Uterus (tissue), 4 donors: Measurements from ENCODE around the gene SHC4. TPM values are rescaled to one million over a fixed set of nuclear protein-coding genes. Genes with fewer than 3 reads are reported as not detected.
A peak's percentile ranks its signal among the peaks of the same experiment; 100 is the strongest.

Source experiments
- DNase-seq, 2 donors: peaks; one replicate each; pipeline ENCODE4 v3.0.0-alpha.2; 2019 to 2020
- H3K27ac ChIP-seq, 2 donors: fragments of 200-600 bp; sonication (generic); 1 replicate in 1 of 2; 2 replicates in 1 of 2; pipeline ENCODE4 v1.5.1; 2016 to 2018
- H3K27me3 ChIP-seq, 2 donors: fragments of 200-600 bp; sonication (generic); one replicate each; pipeline ENCODE4 v1.5.1; 2018 to 2019; ENCODE audit warnings: control low read depth in 1 of 2
- H3K36me3 ChIP-seq, 2 donors: fragments of 200-600 bp; sonication (generic); one replicate each; pipeline ENCODE4 v1.5.1; 2019; ENCODE audit warnings: control low read depth in 1 of 2
- H3K4me1 ChIP-seq, 2 donors: fragments of 200-600 bp; sonication (generic); one replicate each; pipeline ENCODE4 v1.5.1; 2018 to 2019; ENCODE audit warnings: control low read depth in 1 of 2
- H3K4me3 ChIP-seq, 2 donors: fragments of 200-600 bp; sonication (generic); 1 replicate in 1 of 2; 2 replicates in 1 of 2; pipeline ENCODE4 v1.5.1; 2018 to 2019; ENCODE audit warnings: mild to moderate bottlenecking in 1 of 2
- H3K9me3 ChIP-seq, 2 donors: fragments of 200-600 bp; sonication (generic); one replicate each; pipeline ENCODE4 v1.5.1; 2019; ENCODE audit warnings: control low read depth in 1 of 2
- CTCF ChIP-seq, 4 experiments: fragments of 200-600 bp in 2 of 4; fragments of 450-650 bp in 2 of 4; sonication (generic) in 2 of 4; IDR thresholded peaks; one replicate each; pipeline ENCODE4 v1.5.1; 2016 to 2019; ENCODE audit warnings: antibody characterized with exemption in 4 of 4, mild to moderate bottlenecking in 2 of 4, moderate library complexity in 1 of 4
- POLR2A ChIP-seq, 2 donors: fragments of 450-650 bp; IDR thresholded peaks; one replicate each; pipeline ENCODE4 v1.6.1; 2016; ENCODE audit warnings: antibody characterized with exemption in 2 of 2, mild to moderate bottlenecking in 1 of 2, moderate library complexity in 1 of 2
- intact Hi-C: fragments of 100-400 bp; cut with DNase I; formaldehyde crosslinking; loops from one replicate; pipeline ENCODE4 v1.15.1; 2023; ENCODE audit warnings: low total_unique reads
- total RNA-seq, 4 donors: library from RNA; depleted of rRNA in 3 of 4; stranded (reverse); fragments of >200 nt in 3 of 4; gene quantifications; one replicate each; pipeline versions ENCODE4 v1.1.0 to v1.2.4, GENCODE V29; 2014 to 2023
- donor health status: DM: yes; HTN: yes; CAD: no.

Gene SHC4
- total RNA-seq, 4 donors from 2014 or later = 0.88 to 6.8 (median 5.0) TPM; not detected in 1

GRCh38 chr15:48967336-48967735 is 3.6 kb upstream of the SHC4 start:
- no peak overlapping the region for H3K27ac ChIP-seq
- H3K4me1 ChIP-seq = no peaks in the 10 kb centered on the region
- intact Hi-C loops = no loop called here
- no peak for TF ChIP-seq CTCF (IDR thresholded peaks at IDR 0.05)
- no peak for DNase-seq
- no peaks in the 10 kb centered on the region for H3K9me3 ChIP-seq
- no peaks in the 10 kb centered on the region for H3K36me3 ChIP-seq
- H3K4me3 ChIP-seq = no peak overlapping the region
- no peaks in the 10 kb centered on the region for H3K27me3 ChIP-seq

GRCh38 chr15:48966595-48967301 is 3.0 kb upstream of the SHC4 start:
- intact Hi-C loops = no loop called here
- Histone ChIP-seq H3K9me3 (no peaks in the 10 kb centered on the region), H3K27ac (no peak overlapping the region), H3K36me3 (no peaks in the 10 kb centered on the region), H3K27me3 (no peaks in the 10 kb centered on the region), H3K4me3 (no peak overlapping the region), H3K4me1 (no peaks in the 10 kb centered on the region)
- DNase-seq = no peak
- TF ChIP-seq POLR2A (IDR thresholded peaks at IDR 0.05) = no peak
- TF ChIP-seq CTCF (IDR thresholded peaks at IDR 0.05) = no peak

GRCh38 chr15:48965972-48966371 is 2.3 kb upstream of the SHC4 start:
- Histone ChIP-seq H3K27me3 (no peaks in the 10 kb centered on the region), H3K27ac (no peak overlapping the region), H3K4me3 (no peak overlapping the region), H3K36me3 (no peaks in the 10 kb centered on the region), H3K4me1 (no peaks in the 10 kb centered on the region), H3K9me3 (no peaks in the 10 kb centered on the region)
- no peak for DNase-seq
- intact Hi-C loops = no loop called here
- TF ChIP-seq POLR2A (IDR thresholded peaks at IDR 0.05) (no peak), CTCF (IDR thresholded peaks at IDR 0.05) (no peak)

GRCh38 chr15:48964898-48965297 is 1.2 kb upstream of the SHC4 start:
- intact Hi-C loops = no loop called here
- Histone ChIP-seq H3K4me3 (no peak overlapping the region), H3K9me3 (no peaks in the 10 kb centered on the region), H3K36me3 (no peaks in the 10 kb centered on the region), H3K27me3 (no peaks in the 10 kb centered on the region), H3K4me1 (no peaks in the 10 kb centered on the region), H3K27ac (no peak overlapping the region)
- no peak for DNase-seq
- TF ChIP-seq POLR2A (IDR thresholded peaks at IDR 0.05) (no peak), CTCF (IDR thresholded peaks at IDR 0.05) (no peak)

GRCh38 chr15:48962662-48963523 is 826 bp downstream of the SHC4 start:
- Histone ChIP-seq H3K4me1 (no peaks in the 10 kb centered on the region), H3K27me3 (no peaks in the 10 kb centered on the region), H3K9me3 (no peaks in the 10 kb centered on the region), H3K27ac (peak overlapping the region in 1 of 2 donors; percentile 16), H3K36me3 (no peaks in the 10 kb centered on the region), H3K4me3 (peak overlapping the region; percentile 25 to 36)
- TF ChIP-seq CTCF (IDR thresholded peaks at IDR 0.05) (no peak), POLR2A (IDR thresholded peaks at IDR 0.05) (no peak)
- intact Hi-C loops = no loop called here
- DNase-seq = peak in 1 of 2 donors; percentile 25
